NCI-H446 (cell line): ENCODE measurements around the gene ADM2.
"Not testable (repeated sequence)": the region's sequence is repeated elsewhere in the genome, so short reads cannot be mapped to it uniquely, and the experiment has no call there.

Source experiments
- DNase-seq, 2 experiments: peaks; one replicate each; lab custom pipeline; 2025; lab: John Stamatoyannopoulos, UW

The ADM2 gene

GRCh38 chr22:50506611-50507420 lies 25.5 kb downstream of the ADM2 start:
- no peak for DNase-seq

- DNase-seq, result peak in 1 of 2 experiments; percentile 91
Observed at GRCh38 chr22:50507421-50507990, 26.2 kb downstream of the ADM2 start, which contains the start of gene LMF2. LMF2 (minus strand) TSS chr22:50507702; CDS start chr22:50507675, 27 bp downstream.

- DNase-seq, result peak; percentile 91 to 98
Observed at GRCh38 chr22:50507991-50508884, 26.9 kb downstream of the ADM2 start, which contains the start of gene NCAPH2. NCAPH2 (plus strand) TSS chr22:50508224; CDS start chr22:50508338, 114 bp downstream.

GRCh38 chr22:50508897-50509296 lies 27.6 kb downstream of the ADM2 start:
- no peak for DNase-seq

- no peak for DNase-seq
Observed at GRCh38 chr22:50513175-50513574, 31.8 kb downstream of the ADM2 start.

- no peak for DNase-seq
Observed at GRCh38 chr22:50516068-50516467, 34.7 kb downstream of the ADM2 start.

GRCh38 chr22:50516891-50517290 lies 35.5 kb downstream of the ADM2 start:
- DNase-seq, result no peak

- no peak for DNase-seq
Observed at GRCh38 chr22:50517495-50518260, 36.3 kb downstream of the ADM2 start.

- no peak for DNase-seq
Observed at GRCh38 chr22:50518606-50519005, 37.3 kb downstream of the ADM2 start.

- no peak for DNase-seq
Observed at GRCh38 chr22:50519151-50519550, 37.8 kb downstream of the ADM2 start.

GRCh38 chr22:50520184-50520583 lies 38.8 kb downstream of the ADM2 start:
- not testable (repeated sequence) for DNase-seq

- DNase-seq, result no peak
Observed at GRCh38 chr22:50520826-50521453, 39.6 kb downstream of the ADM2 start.

GRCh38 chr22:50521710-50522109 lies 40.4 kb downstream of the ADM2 start:
- no peak for DNase-seq

GRCh38 chr22:50522208-50522805 lies 41.0 kb downstream of the ADM2 start:
- no peak for DNase-seq

GRCh38 chr22:50522806-50523438 lies 41.6 kb downstream of the ADM2 start:
- DNase-seq, result no peak

- no peak for DNase-seq
Observed at GRCh38 chr22:50523458-50523805, 42.1 kb downstream of the ADM2 start.

GRCh38 chr22:50523806-50524675 lies 42.7 kb downstream of the ADM2 start:
- DNase-seq, result no peak

GRCh38 chr22:50524676-50525103 lies 43.3 kb downstream of the ADM2 start:
- DNase-seq, result no peak
